Upper lobe of left lung (tissue), 4 donors: ENCODE measurements around the gene NEURL1.

Source experiments
- CTCF ChIP-seq, 6 experiments: fragments of 450-650 bp in 4 of 6; fragments of 200-600 bp in 2 of 6; sonication (generic) in 2 of 6; IDR thresholded peaks; one replicate each; pipeline ENCODE4 v1.5.1; 2016 to 2019; ENCODE audit warnings: antibody characterized with exemption in 6 of 6
- EP300 ChIP-seq, 4 donors: sonication (generic); formaldehyde crosslinking; IDR thresholded peaks; one replicate each; pipeline ENCODE4 v1.5.1; 2017; ENCODE audit warnings: antibody characterized with exemption in 4 of 4, control low read depth in 2 of 4
- POLR2A ChIP-seq, 4 donors: fragments of 450-650 bp; IDR thresholded peaks; one replicate each; pipeline ENCODE4 v1.5.1; 2016 to 2017; ENCODE audit warnings: antibody characterized with exemption in 4 of 4, mild to moderate bottlenecking in 2 of 4
- POLR2AphosphoS5 ChIP-seq, 2 donors: sonication (generic); formaldehyde crosslinking; IDR thresholded peaks; one replicate each; pipeline ENCODE4 v1.5.1; 2017; ENCODE audit warnings: antibody characterized with exemption in 2 of 2

DNA sequence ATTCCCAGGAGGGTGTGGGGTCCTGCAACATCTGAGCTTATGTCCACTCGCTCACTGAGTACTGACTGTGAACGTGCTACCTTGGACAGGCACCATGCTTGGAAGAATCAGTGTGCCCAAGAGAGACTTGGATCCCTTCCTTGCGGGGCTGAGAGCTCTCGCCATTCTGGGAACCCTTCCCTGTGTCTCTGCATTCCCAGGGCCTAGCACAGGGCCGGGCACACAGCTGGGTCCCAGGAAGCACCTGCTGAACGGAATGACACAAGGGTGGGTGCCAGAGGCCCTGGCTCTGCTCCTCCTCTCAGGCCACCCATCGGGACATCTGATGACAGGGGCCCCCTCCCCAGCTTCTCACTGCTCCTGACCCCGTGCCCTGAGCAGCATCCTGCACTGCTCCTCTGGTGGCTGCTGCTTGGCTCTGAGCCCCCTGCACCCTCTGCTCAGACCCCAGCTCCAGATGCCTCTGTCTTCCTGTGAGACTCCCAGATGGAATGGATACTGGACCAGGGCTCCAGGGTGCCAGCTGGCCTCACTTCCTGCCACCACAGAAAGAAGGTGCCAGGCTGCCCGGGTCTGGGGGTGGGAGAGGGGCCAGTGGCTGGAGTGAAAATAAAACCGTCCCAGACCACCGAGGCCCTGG, 129.6 kb downstream of the NEURL1 start:
- TF ChIP-seq CTCF (IDR thresholded peaks at IDR 0.05) (no peak), POLR2AphosphoS5 (IDR thresholded peaks at IDR 0.05) (no peak), POLR2A (IDR thresholded peaks at IDR 0.05) (no peak), EP300 (IDR thresholded peaks at IDR 0.05) (no peak)
